Melanocyte of skin (primary cell): ENCODE data around the gene PROP1. TPM values are rescaled to one million over a fixed set of nuclear protein-coding genes. Genes with fewer than 3 reads are reported as not detected.

ENCODE experiments used
- total RNA-seq, 2 donors: library from RNA; depleted of rRNA; stranded (reverse); fragments of >200 nt; gene quantifications; 2 replicates each; pipeline ENCODE4 v1.2.3, GENCODE V29; 2012

PROP1 gene
- not detected for total RNA-seq

GRCh38 chr5:177995691-177996595 lies at the start of gene PROP1:
Gene PROP1 (minus strand): TSS chr5:177996242. CDS start chr5:177995933, 309 bp downstream.

Other genes starting within 250 kb of the PROP1 start
- not detected for gene FAM153A, start 213.3 kb downstream of the PROP1 start, total RNA-seq
- 1 to 10 TPM in 1 of 2 donors, under 1 TPM in 1; 0.67 to 3.1 TPM for gene N4BP3, start 117.3 kb upstream of the PROP1 start, total RNA-seq
- gene RMND5B, start 134.8 kb upstream of the PROP1 start, total RNA-seq: 10 to 100 TPM; 23.0 to 26.5 TPM
- 100 to 1,000 TPM; 126 to 148 TPM for gene NHP2, start 157.6 kb upstream of the PROP1 start, total RNA-seq
- not detected for gene GMCL2, start 191.1 kb upstream of the PROP1 start, total RNA-seq
- gene HNRNPAB, start 208.3 kb upstream of the PROP1 start, total RNA-seq: 10 to 100 TPM; 51.6 to 85.3 TPM
- 10 to 100 TPM; 16.9 to 17.3 TPM for gene PHYKPL, start 236.6 kb upstream of the PROP1 start, total RNA-seq